ENCODE measurements around the gene BLID. TPM values are rescaled to one million over a fixed set of nuclear protein-coding genes. Genes with fewer than 3 reads are reported as not detected.

The BLID gene
- total and polyA plus RNA-seq, 2 of the 8 experiments (the other 6 are each of a cell fraction or from before 2014, with no cell fraction given): not detected

DNA sequence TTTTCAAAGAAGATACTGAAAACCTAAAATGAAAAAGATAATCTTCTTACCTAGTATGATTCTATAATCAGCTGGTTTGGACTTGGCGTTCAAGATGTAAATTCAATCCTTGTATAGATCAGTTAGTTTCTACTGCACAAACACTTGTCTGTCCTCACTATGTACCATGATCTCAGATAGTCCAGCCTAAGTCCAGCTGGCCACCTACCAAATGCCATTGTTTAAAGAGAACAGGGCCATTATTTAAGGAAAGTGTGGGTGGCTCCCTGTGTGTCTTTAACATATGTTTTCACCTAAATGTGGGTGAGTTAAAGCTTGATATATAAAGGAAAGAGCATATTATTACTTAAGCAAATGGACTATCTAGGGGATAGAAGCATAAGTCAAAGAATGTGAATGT, 38.6 kb downstream of the BLID start (continued):
- TF ChIP-seq CEBPB (IDR thresholded peaks at IDR 0.05; ENCODE audit: low read depth, low read length): no peak
- no peak for TF ChIP-seq HDAC2 (IDR thresholded peaks at IDR 0.05; ENCODE audit: borderline replicate concordance in 1 of 2, low read depth in 2 of 2, low read length in 2 of 2)
